ENCODE data around the gene OLFM2. TPM values are rescaled to one million over a fixed set of nuclear protein-coding genes. Genes with fewer than 3 reads are reported as not detected.

The OLFM2 gene
- total RNA-seq, 4 donors from 2014 or later = 0.25 to 0.78 TPM; not detected in 2

DNA sequence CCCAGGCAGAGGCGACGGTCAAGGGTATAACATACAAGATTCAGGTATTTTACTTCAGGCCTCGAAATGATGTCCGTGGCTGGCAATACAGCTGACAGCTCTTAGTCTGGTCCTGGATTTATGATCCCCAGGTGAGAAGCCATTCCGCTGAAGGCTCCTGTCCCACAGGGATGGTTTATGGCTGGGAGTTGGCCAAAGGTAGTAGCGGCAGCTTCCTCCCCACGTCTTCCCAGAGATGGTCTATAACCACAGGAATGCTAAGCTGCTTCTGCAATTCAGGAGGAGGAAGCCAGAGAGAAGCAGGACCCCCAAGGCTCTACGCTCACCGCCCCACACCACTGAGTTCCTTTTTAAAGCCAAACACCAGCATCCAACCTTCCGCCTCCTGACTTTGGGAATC lies 27.1 kb downstream of the OLFM2 start:
- DNase-seq = no peak
- Histone ChIP-seq H3K4me1 (peaks cover 0 to 4% of the 10 kb centered on the region in 2 donors), H3K36me3 (no peaks in the 10 kb centered on the region), H3K27ac (no peak overlapping the region), H3K4me3 (no peak overlapping the region), H3K9me3 (no peaks in the 10 kb centered on the region), H3K27me3 (peaks cover 20 to 28% (median 23%) of the 10 kb centered on the region in 3 donors)
- ATAC-seq = no peak
- TF ChIP-seq, protein P1, sequence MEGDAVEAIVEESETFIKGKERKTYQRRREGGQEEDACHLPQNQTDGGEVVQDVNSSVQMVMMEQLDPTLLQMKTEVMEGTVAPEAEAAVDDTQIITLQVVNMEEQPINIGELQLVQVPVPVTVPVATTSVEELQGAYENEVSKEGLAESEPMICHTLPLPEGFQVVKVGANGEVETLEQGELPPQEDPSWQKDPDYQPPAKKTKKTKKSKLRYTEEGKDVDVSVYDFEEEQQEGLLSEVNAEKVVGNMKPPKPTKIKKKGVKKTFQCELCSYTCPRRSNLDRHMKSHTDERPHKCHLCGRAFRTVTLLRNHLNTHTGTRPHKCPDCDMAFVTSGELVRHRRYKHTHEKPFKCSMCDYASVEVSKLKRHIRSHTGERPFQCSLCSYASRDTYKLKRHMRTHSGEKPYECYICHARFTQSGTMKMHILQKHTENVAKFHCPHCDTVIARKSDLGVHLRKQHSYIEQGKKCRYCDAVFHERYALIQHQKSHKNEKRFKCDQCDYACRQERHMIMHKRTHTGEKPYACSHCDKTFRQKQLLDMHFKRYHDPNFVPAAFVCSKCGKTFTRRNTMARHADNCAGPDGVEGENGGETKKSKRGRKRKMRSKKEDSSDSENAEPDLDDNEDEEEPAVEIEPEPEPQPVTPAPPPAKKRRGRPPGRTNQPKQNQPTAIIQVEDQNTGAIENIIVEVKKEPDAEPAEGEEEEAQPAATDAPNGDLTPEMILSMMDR (IDR thresholded peaks at IDR 0.05 in 4 of 5, conservative IDR thresholded peaks at IDR 0.05 in 1 of 5) = no peak
- TF ChIP-seq POLR2A (IDR thresholded peaks at IDR 0.05) = no peak
- intact Hi-C loops (cut with DNase I; ENCODE audit: low total_unique reads) = no loop called here
- in situ Hi-C loops (cut with MboI; ENCODE audit: low sequenced_read_pairs in 4 of 4) = no loop called here

DNA sequence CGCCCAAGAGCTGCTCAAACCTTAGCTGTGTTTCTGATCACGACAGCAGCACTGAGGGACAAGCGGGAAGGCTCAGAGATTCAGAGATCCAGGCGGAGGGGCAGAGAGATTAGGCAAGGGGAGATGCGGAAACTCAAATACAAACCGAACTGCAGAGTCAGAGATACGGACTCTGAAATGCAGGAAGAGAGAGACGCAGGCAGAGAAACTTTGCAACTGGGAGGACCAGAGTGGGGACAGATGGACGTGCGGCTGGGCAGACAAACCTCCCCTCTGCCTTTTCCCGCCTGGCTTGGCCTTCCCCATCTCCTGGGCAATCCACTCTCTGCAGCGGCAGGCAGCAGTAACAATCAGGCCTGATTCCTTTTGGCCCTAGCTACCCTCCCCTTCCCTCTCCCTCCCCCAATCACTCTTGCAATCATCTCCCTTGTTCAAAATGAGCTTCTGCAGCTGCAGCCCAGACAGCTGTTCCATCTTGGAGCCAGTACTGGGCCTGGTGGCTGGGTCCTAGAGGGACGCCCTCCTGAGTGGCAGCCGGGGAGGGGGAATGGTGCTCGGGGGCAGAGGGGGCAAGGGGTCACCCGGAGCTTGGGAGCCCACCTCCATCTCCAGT lies 29.7 kb downstream of the OLFM2 start:
- Histone ChIP-seq H3K9me3 (no peaks in the 10 kb centered on the region), H3K27me3 (peaks cover 0 to 7% (median 2%) of the 10 kb centered on the region in 3 donors), H3K4me3 (no peak overlapping the region), H3K27ac (no peak overlapping the region), H3K36me3 (no peaks in the 10 kb centered on the region), H3K4me1 (no peaks in the 10 kb centered on the region)
- no peak for ATAC-seq
- no peak for DNase-seq
- intact Hi-C loops (cut with DNase I; ENCODE audit: low total_unique reads) = no loop called here
- in situ Hi-C loops (cut with MboI; ENCODE audit: low sequenced_read_pairs in 4 of 4) = no loop called here
- TF ChIP-seq, protein P1 (IDR thresholded peaks at IDR 0.05 in 4 of 5, conservative IDR thresholded peaks at IDR 0.05 in 1 of 5) = no peak
- no peak for TF ChIP-seq POLR2A (IDR thresholded peaks at IDR 0.05)

DNA sequence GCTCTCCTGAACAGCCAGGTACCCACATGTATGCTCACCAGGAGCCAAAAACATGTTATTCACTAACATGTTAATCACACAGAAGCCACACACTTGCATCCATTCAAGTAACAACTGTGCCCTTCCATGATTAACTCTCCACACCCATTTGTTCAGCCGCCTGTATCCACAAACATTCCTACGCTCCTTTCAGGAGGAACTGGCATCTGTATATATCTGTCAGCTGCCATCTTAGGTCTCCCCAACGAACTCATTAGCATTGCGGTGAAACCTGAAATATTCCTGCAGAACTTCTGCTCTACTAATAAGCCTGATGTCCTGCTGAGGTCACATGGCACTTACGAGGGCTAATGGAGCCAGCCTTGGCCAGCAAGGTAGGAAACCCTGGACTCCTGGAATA lies 33.0 kb downstream of the OLFM2 start:
- Histone ChIP-seq H3K4me3 (no peak overlapping the region), H3K27me3 (no peaks in the 10 kb centered on the region), H3K9me3 (no peaks in the 10 kb centered on the region), H3K36me3 (no peaks in the 10 kb centered on the region), H3K4me1 (no peaks in the 10 kb centered on the region), H3K27ac (no peak overlapping the region)
- TF ChIP-seq, protein P1 (IDR thresholded peaks at IDR 0.05 in 4 of 5, conservative IDR thresholded peaks at IDR 0.05 in 1 of 5) = no peak
- no peak for TF ChIP-seq POLR2A (IDR thresholded peaks at IDR 0.05)
- ATAC-seq (no peak), DNase-seq (no peak)
- in situ Hi-C loops (cut with MboI; ENCODE audit: low sequenced_read_pairs in 4 of 4) (no loop called here), intact Hi-C loops (cut with DNase I; ENCODE audit: low total_unique reads) (no loop called here)

DNA sequence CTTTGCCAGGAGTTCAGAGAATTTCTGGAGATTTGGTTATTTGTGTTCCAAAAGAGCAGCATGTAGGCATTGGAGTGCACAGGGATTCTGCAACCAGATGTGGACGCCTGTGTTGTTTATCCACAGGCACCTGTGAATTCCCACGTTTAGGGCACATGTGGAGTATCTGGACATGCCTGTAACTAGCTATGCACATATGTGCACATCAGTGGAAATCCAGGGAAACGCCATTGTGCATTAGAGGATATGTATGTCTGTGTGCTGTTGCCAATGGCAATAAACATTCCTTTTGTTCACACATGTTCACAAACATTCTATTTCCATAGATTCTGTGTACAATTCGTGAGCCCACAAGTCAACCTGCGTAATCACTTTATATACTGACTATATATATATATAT lies 34.7 kb downstream of the OLFM2 start:
- no peak overlapping the region for H3K4me3 ChIP-seq
- intact Hi-C loops (cut with DNase I; ENCODE audit: low total_unique reads) = no loop called here
- H3K27ac ChIP-seq = no peak overlapping the region
- TF ChIP-seq, protein P1 (IDR thresholded peaks at IDR 0.05 in 4 of 5, conservative IDR thresholded peaks at IDR 0.05 in 1 of 5) = no peak
- no peak for TF ChIP-seq POLR2A (IDR thresholded peaks at IDR 0.05)
- no peaks in the 10 kb centered on the region for H3K9me3 ChIP-seq
- DNase-seq (no peak), ATAC-seq (no peak)
- H3K4me1 ChIP-seq = no peaks in the 10 kb centered on the region
- H3K36me3 ChIP-seq = no peaks in the 10 kb centered on the region
- in situ Hi-C loops (cut with MboI; ENCODE audit: low sequenced_read_pairs in 4 of 4) = no loop called here
- no peaks in the 10 kb centered on the region for H3K27me3 ChIP-seq

DNA sequence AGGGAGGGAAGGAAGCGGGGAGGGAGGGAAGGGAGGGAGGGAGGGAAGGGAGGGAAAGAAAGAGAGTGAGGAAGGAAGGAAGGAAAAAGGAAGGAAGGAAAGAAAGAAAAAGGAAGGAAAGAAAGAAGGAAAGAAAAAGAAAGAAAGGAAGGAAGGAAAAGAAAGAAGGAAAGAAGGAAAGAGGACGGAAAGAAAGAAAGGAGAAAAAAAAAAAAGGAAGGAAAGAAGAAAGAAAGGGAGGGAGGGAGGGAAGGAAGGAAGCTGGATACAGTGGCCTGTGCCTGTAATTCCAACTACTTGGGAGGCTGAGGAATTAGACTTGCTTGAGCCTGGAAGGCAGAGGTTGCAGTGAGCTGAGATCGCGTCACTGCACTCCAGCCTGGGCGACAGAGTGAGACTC lies 35.3 kb downstream of the OLFM2 start:
- Histone ChIP-seq H3K4me1 (no peaks in the 10 kb centered on the region), H3K9me3 (no peaks in the 10 kb centered on the region), H3K27me3 (no peaks in the 10 kb centered on the region), H3K36me3 (no peaks in the 10 kb centered on the region), H3K27ac (no peak overlapping the region), H3K4me3 (no peak overlapping the region)
- in situ Hi-C loops (cut with MboI; ENCODE audit: low sequenced_read_pairs in 4 of 4) (no loop called here), intact Hi-C loops (cut with DNase I; ENCODE audit: low total_unique reads) (no loop called here)
- TF ChIP-seq POLR2A (IDR thresholded peaks at IDR 0.05) = no peak
- TF ChIP-seq, protein P1 (IDR thresholded peaks at IDR 0.05 in 4 of 5, conservative IDR thresholded peaks at IDR 0.05 in 1 of 5) = no peak
- ATAC-seq (no peak), DNase-seq (no peak)
